Measurements from ENCODE around the gene TTC13. TPM values are rescaled to one million over a fixed set of nuclear protein-coding genes. Genes with fewer than 3 reads are reported as not detected.

TTC13 gene
- total and polyA plus RNA-seq, 2 of the 13 experiments (the other 11 are each of a cell fraction or from before 2014, with no cell fraction given), result 5.8 to 15.9 TPM

GRCh38 chr1:230958370-230958769 lies 20.3 kb downstream of the TTC13 start:
- WGBS (ENCODE audit: low lambda C conversion rate), result 100% methylated on average over 4 of the region's 4 CpGs
- no peak overlapping the region for H3K4me2 ChIP-seq (ENCODE audit: low read depth, low read length)
- ChIA-PET POLR2A (no interaction called here), CTCF (ENCODE audit: low intra/inter-chr PET ratio, low total read pairs) (no interaction called here)
- H3K27me3 ChIP-seq (ENCODE audit: control insufficient read depth in 1 of 2, insufficient read depth in 2 of 2, low read length in 2 of 2), result no peaks in the 10 kb centered on the region; a peak in 1 of 5 replicates
- H4K20me1 ChIP-seq (ENCODE audit: insufficient read depth, low read length), result no peaks in the 10 kb centered on the region
- DNase-seq (ENCODE audit: low spot score) (no peak), FAIRE-seq (no peak), ATAC-seq (no peak)
- H3K9me3 ChIP-seq (ENCODE audit: low read length), result no peaks in the 10 kb centered on the region
- H3K9ac ChIP-seq (ENCODE audit: insufficient read depth, low read depth, low read length), result no peak overlapping the region
- H2AFZ ChIP-seq (ENCODE audit: low read length), result no peak overlapping the region
- no peaks in the 10 kb centered on the region; a peak in 3 of 5 replicates for H3K36me3 ChIP-seq (replicated peaks in 1 of 2; ENCODE audit: control insufficient read depth in 1 of 2, insufficient read depth in 2 of 2, low read length in 2 of 2)
- TF ChIP-seq PREB (CRISPR knock-in tag; IDR thresholded peaks at IDR 0.05), result no peak
- no peak for TF ChIP-seq SATB2 (CRISPR knock-in tag; IDR thresholded peaks at IDR 0.05)
- TF ChIP-seq, protein P1, sequence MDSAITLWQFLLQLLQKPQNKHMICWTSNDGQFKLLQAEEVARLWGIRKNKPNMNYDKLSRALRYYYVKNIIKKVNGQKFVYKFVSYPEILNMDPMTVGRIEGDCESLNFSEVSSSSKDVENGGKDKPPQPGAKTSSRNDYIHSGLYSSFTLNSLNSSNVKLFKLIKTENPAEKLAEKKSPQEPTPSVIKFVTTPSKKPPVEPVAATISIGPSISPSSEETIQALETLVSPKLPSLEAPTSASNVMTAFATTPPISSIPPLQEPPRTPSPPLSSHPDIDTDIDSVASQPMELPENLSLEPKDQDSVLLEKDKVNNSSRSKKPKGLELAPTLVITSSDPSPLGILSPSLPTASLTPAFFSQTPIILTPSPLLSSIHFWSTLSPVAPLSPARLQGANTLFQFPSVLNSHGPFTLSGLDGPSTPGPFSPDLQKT (CRISPR knock-in tag; IDR thresholded peaks at IDR 0.05; ENCODE audit: borderline replicate concordance), result no peak
- TF ChIP-seq ZNF530 (CRISPR knock-in tag; IDR thresholded peaks at IDR 0.05; ENCODE audit: low read depth), result no peak
- no peak for TF ChIP-seq SYNCRIP (IDR thresholded peaks at IDR 0.05; ENCODE audit: insufficient read depth, low read depth, low read length)
- no peak for TF ChIP-seq ETS1 (CRISPR knock-in tag; IDR thresholded peaks at IDR 0.05)
- no peak for TF ChIP-seq FOXC1 (CRISPR knock-in tag; IDR thresholded peaks at IDR 0.05; ENCODE audit: borderline replicate concordance)
- no TSS peak for BruUV-seq (replicated peaks)
- H3K4me3 ChIP-seq (replicated peaks in 1 of 3; ENCODE audit: insufficient read depth in 1 of 3, low read depth in 2 of 3, low read length in 3 of 3), result no peak overlapping the region
- no peaks in the 10 kb centered on the region for H3K79me2 ChIP-seq (ENCODE audit: insufficient read depth, low read length)
- in situ Hi-C loops (cut with HindIII; ENCODE audit: extremely low pct_ligation_motif_present, low pct_unique_long_range_greater_than_20kb), result no loop called here
- H3K4me1 ChIP-seq (ENCODE audit: insufficient read depth, low read length), result no peaks in the 10 kb centered on the region
- intact Hi-C loops (cut with micrococcal nuclease; ENCODE audit: unreplicated experiment), result no loop called here
- H3K27ac ChIP-seq (ENCODE audit: extremely low read length, insufficient read depth, low read length), result no peak overlapping the region
